Vagina (tissue), 2 donors: ENCODE measurements around the gene SPAG16. TPM values are rescaled to one million over a fixed set of nuclear protein-coding genes. Genes with fewer than 3 reads are reported as not detected.

ENCODE experiments used
- DNase-seq, 2 donors: peaks; one replicate each; pipeline ENCODE4 v3.0.0-alpha.2; 2017; ENCODE audit errors: extremely low spot score in 2 of 2
- H3K27ac ChIP-seq: fragments of 200-600 bp; sonication (generic); one replicate; pipeline ENCODE4 v1.5.1; 2019
- H3K27me3 ChIP-seq: fragments of 200-600 bp; sonication (generic); one replicate; pipeline ENCODE4 v1.5.1; 2019
- H3K36me3 ChIP-seq, 2 donors: fragments of 200-600 bp; sonication (generic); one replicate each; pipeline ENCODE4 v1.5.1; 2017 to 2019
- H3K4me1 ChIP-seq: fragments of 200-600 bp; sonication (generic); one replicate; pipeline ENCODE4 v1.5.1; 2019
- H3K4me3 ChIP-seq, 2 donors: fragments of 200-600 bp; sonication (generic); 1 replicate in 1 of 2; 2 replicates in 1 of 2; pipeline ENCODE4 v1.5.1; 2016 to 2019
- H3K9me3 ChIP-seq: fragments of 200-600 bp; sonication (generic); one replicate; pipeline ENCODE4 v1.5.1; 2019
- CTCF ChIP-seq, 3 experiments: fragments of 450-650 bp in 2 of 3; fragments of 200-600 bp in 1 of 3; sonication (generic) in 1 of 3; IDR thresholded peaks; one replicate each; pipeline ENCODE4 v1.5.1; 2017 to 2019; ENCODE audit warnings: antibody characterized with exemption in 3 of 3, mild to moderate bottlenecking in 2 of 3, moderate library complexity in 2 of 3
- POLR2A ChIP-seq, 2 donors: fragments of 450-650 bp; IDR thresholded peaks; one replicate each; pipeline ENCODE4 v1.6.1; 2017; ENCODE audit warnings: antibody characterized with exemption in 2 of 2, mild to moderate bottlenecking in 2 of 2, moderate library complexity in 2 of 2
- POLR2AphosphoS5 ChIP-seq, 2 donors: sonication (generic); formaldehyde crosslinking; IDR thresholded peaks; one replicate each; pipeline ENCODE4 v1.9.0; 2017; ENCODE audit warnings: antibody characterized with exemption in 2 of 2, mild to moderate bottlenecking in 2 of 2, low read depth in 1 of 2; ENCODE audit not compliant: insufficient read depth in 1 of 2
- intact Hi-C: fragments of 100-400 bp; cut with DNase I; formaldehyde crosslinking; loops from one replicate; pipeline ENCODE4 v1.15.1; 2023
- total RNA-seq: library from RNA; depleted of rRNA; stranded (reverse); fragments of >200 nt; gene quantifications from one replicate; pipeline ENCODE4 v1.2.3, GENCODE V29; 2016

SPAG16 gene
- total RNA-seq, 1 donor from 2014 or later, result 30.2 TPM

- no peak for DNase-seq
- TF ChIP-seq POLR2AphosphoS5 (IDR thresholded peaks at IDR 0.05; ENCODE audit: insufficient read depth in 1 of 2, low read depth in 1 of 2) (no peak), CTCF (IDR thresholded peaks at IDR 0.05) (no peak), POLR2A (IDR thresholded peaks at IDR 0.05) (no peak)
- Histone ChIP-seq H3K4me3 (no peak overlapping the region), H3K27me3 (no peaks in the 10 kb centered on the region), H3K27ac (no peak overlapping the region), H3K36me3 (no peaks in the 10 kb centered on the region), H3K4me1 (no peaks in the 10 kb centered on the region), H3K9me3 (no peaks in the 10 kb centered on the region)
- intact Hi-C loops, result no loop called here
Measured at GRCh38 chr2:214201892-214202291, 917.6 kb downstream of the SPAG16 start.

DNA sequence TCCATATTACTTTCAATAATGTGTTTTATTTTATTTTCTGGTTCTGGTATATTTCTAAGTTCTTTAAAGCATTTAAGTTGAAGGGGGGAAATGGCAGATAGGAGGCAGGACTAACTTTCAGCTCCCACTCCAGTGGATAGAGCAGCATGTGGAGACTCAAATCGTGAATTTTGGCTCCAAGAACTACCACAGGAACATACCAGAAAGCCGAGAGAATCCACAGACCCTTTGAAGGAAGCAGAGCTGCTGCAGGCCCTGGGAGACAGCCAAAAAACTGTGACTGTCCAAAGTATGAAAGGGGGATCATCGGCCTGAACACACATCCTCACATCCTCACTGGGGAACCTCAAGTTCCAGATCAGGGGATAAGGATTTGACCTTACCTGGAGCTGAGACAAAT lies 919.0 kb downstream of the SPAG16 start:
- intact Hi-C loops, result no loop called here
- Histone ChIP-seq H3K36me3 (no peaks in the 10 kb centered on the region), H3K4me3 (no peak overlapping the region), H3K27ac (no peak overlapping the region), H3K27me3 (no peaks in the 10 kb centered on the region), H3K4me1 (no peaks in the 10 kb centered on the region), H3K9me3 (no peaks in the 10 kb centered on the region)
- TF ChIP-seq POLR2AphosphoS5 (IDR thresholded peaks at IDR 0.05; ENCODE audit: insufficient read depth in 1 of 2, low read depth in 1 of 2) (no peak), CTCF (IDR thresholded peaks at IDR 0.05) (no peak), POLR2A (IDR thresholded peaks at IDR 0.05) (no peak)
- no peak for DNase-seq

DNA sequence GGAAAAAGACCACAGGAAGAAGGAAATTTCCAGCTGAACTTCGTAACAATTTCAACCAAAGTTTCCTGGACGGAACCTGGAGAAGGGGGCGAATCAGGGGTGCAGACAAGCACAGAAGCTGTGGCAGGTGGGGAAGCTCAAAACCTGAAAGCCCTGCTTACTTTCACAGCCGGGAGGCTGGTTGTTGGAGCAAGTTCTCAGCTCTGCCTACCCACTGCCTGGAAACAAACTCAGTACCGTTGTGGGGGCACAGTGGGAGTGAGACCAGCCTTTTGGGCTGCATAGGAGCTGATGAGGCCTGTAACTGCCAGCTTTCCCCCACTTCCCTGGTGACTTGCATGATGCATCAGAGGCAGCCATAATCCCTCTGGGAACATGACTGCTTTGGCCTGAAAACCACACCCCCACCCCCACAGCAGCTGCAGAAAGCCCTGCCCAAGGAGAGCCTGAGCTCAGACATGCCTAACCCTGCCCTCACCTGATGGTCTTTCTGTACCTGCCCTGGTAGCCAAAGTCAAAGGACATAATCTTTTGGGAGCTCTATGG lies 919.6 kb downstream of the SPAG16 start:
- H3K4me1 ChIP-seq, result no peaks in the 10 kb centered on the region
- no peaks in the 10 kb centered on the region for H3K36me3 ChIP-seq
- H3K9me3 ChIP-seq, result no peaks in the 10 kb centered on the region
- H3K27me3 ChIP-seq, result no peaks in the 10 kb centered on the region
- TF ChIP-seq POLR2A (IDR thresholded peaks at IDR 0.05) (no peak), CTCF (IDR thresholded peaks at IDR 0.05) (no peak), POLR2AphosphoS5 (IDR thresholded peaks at IDR 0.05; ENCODE audit: insufficient read depth in 1 of 2, low read depth in 1 of 2) (no peak)
- no peak overlapping the region for H3K27ac ChIP-seq
- intact Hi-C loops, result no loop called here
- no peak overlapping the region for H3K4me3 ChIP-seq
- DNase-seq, result no peak

DNA sequence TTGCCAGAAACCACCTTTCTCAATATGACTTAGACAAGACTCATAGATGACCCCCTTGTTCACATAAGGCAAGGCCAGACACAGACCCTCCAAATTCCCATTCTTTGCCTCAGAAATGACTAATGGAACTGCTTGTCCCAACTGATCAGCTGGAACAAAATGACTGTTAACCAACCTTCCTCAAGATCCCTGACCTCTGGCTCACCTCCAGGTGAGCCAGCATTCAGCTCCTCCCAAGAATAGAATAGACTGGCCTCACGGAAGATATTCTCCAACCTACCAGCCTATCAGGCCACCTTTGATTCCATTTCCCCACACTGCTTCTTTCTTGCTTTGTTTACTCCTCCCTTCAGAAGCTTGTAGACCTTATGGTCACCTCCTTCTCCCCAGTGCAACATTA lies 930.8 kb downstream of the SPAG16 start:
- Histone ChIP-seq H3K27ac (no peak overlapping the region), H3K36me3 (no peaks in the 10 kb centered on the region), H3K4me3 (no peak overlapping the region), H3K4me1 (no peaks in the 10 kb centered on the region), H3K27me3 (no peaks in the 10 kb centered on the region), H3K9me3 (no peaks in the 10 kb centered on the region)
- TF ChIP-seq POLR2A (IDR thresholded peaks at IDR 0.05), result no peak
- TF ChIP-seq CTCF (IDR thresholded peaks at IDR 0.05), result no peak
- TF ChIP-seq POLR2AphosphoS5 (IDR thresholded peaks at IDR 0.05; ENCODE audit: insufficient read depth in 1 of 2, low read depth in 1 of 2), result no peak
- no peak for DNase-seq
- intact Hi-C loops, result no loop called here

DNA sequence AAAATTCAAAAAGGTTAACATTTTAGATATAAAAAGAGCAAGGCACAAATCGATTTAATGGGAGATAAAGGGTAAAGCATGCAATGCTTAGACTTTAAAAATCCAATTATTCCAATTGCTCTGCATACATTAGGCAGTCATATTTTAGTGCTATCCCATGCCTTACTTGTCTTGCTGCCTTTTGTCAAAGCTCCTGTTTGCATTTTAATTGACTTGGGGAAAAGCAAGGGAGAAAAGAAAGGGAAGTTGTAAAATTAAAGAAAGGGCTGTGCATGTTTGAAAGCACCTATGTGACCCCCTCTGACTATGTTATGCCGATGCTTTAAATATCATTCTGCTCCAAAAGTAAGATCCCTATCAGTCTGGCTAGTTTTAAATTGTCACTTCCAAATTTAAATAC lies 932.9 kb downstream of the SPAG16 start:
- no peak for DNase-seq
- no peaks in the 10 kb centered on the region for H3K9me3 ChIP-seq
- no peaks in the 10 kb centered on the region for H3K27me3 ChIP-seq
- no peaks in the 10 kb centered on the region for H3K4me1 ChIP-seq
- intact Hi-C loops, result no loop called here
- H3K36me3 ChIP-seq, result no peaks in the 10 kb centered on the region
- H3K4me3 ChIP-seq, result no peak overlapping the region
- no peak overlapping the region for H3K27ac ChIP-seq
- TF ChIP-seq CTCF (IDR thresholded peaks at IDR 0.05) (no peak), POLR2A (IDR thresholded peaks at IDR 0.05) (no peak), POLR2AphosphoS5 (IDR thresholded peaks at IDR 0.05; ENCODE audit: insufficient read depth in 1 of 2, low read depth in 1 of 2) (no peak)
